Measurements from ENCODE around the gene NBEAL1.
"Not testable (repeated sequence)": the region's sequence is repeated elsewhere in the genome, so short reads cannot be mapped to it uniquely, and the experiment has no call there.

Gene NBEAL1

DNA sequence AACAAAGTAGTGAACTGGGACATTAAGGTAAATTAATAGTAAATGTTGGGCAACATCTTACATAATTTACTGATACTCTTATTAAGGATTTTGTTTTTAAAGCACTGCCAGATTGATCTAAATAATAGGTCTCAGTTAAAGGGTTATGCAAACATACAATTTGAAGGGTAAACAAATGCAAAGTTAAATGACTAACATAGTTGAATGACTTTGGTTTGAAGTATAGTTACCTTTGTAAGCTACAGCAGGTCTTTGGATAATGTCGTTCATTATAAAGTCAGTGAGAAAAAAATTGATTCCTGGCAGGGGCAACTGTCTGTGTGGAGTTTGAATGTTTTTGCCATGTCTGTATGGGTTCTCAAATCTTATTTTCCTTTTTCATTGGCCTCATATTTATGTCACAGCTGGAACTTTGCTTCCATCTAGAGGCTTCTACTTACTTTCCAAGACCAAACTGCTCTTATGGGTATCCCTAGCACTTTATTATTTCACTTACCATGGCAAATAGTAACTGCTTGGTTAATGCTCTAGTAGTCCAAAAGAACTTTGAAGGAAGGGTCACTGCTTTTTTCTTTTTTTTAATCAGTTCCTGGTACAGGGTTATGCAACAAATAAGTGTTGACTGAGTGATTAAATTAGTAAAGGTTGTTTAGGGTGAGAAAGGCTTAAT, 107.8 kb downstream of the NBEAL1 start:
- no peak for DNase-seq

DNA sequence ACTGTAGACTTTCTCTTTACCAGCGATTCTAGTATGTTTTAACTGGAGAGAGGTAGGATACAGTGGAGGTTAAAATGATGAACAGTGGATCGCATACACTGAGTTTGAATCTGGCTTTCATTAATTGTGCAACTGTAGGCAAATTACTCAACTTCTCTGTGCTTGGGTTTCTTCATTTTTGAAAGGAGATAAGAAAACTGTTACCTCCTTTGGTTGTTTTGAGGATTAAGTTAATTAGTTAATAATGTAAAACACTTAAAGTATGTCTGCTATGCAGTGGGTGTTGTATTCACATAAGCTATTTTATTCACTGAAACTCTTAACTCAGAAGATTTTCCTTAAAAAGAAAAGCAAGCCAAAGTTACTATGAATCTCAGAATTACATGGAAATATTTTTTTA, 112.3 kb downstream of the NBEAL1 start:
- no peak for DNase-seq

DNA sequence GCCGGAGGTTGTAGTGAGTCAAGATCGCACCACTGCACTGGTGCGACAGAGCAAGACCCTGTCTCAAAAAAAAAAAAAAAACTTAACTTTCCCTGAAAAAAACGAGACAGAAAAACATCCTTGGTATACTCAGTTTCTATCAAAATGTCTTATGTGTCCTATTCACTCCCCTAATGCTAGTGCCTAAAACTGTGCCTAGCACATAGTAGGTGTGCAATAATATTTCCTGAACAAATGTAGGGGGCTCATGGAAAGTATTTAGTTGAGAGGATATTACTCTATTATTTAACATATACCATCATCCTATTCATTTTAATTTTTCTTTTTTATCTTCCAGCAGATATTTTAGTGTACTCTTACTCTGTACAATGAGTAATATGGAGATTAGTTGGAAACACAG, 120.4 kb downstream of the NBEAL1 start:
- no peak for DNase-seq

DNA sequence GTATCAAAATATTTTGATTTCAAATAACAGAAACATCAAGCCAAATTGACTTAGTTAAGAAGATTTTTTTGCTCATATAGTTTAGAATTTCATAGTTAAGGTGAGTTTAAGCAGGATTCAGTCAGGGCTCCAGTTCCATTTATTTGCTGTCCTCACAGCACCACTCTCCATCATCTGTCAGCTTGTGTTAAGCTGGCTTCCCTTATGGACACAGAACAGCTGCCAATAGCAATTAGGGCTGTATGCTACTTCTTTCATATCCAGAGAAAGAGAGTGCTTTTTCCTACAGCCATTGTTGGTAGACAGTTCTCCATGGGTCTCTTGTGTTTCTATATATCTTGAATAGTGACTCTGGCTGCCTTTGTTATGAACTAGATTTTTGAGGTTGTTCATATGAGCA, 128.7 kb downstream of the NBEAL1 start:
- no peak for DNase-seq

DNA sequence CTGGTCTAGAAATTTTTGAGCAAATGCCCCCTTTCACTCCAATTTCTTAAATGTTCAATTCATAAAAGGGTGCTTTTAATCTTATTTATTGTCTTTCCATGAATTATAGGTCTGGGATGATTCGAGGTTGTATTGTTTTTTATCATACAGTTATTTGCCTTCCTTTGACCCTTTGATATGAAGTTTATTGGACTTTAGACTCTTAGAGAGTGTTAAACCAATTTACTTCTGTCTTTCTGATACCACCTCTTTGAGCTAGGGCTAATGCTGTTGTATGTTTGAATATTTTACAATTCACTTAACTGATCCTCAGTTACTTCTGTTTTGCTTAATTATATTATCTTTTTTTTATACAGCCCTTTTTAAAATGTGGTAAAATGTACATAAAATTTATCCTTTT, 134.5 kb downstream of the NBEAL1 start:
- no peak for DNase-seq

DNA sequence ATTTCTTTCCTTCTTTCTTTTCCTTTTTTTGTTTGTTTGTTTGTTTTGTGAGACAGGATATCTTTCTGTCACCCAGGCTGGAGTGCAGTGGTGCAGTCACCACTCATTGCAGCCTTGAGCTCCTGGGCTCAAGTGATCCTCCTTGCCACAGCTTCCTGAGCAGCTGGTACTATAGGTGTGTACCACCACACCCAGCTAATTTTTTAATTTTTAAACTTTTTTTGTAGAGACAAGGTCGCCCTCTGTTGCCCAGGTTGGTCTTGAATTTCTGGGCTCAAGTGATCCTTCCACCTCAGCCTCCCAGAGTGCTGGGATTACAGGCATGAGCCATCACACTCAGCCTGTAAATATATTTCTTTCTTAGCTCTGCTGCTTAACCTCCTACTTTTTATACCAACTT, 140.7 kb downstream of the NBEAL1 start:
- DNase-seq, result peak; percentile 11

DNA sequence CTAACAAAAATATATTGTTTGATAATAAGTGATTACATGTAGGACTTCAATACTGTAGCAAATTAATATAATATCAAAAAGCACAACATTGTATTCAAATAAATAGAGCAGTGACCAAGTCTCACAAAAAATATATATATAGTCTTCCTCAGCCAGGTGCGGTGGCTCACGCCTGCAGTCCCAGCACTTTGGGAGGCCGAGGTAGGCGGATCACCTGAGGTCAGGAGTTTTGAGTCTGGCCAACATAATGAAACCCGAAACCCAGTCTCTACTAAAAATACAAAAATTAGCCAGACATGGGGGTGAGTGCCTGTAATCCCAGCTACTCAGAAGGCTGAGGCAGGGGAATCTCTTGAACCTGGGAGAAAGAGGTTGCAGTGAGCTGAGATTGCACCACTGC, 148.0 kb downstream of the NBEAL1 start:
- DNase-seq, result not testable (repeated sequence)

DNA sequence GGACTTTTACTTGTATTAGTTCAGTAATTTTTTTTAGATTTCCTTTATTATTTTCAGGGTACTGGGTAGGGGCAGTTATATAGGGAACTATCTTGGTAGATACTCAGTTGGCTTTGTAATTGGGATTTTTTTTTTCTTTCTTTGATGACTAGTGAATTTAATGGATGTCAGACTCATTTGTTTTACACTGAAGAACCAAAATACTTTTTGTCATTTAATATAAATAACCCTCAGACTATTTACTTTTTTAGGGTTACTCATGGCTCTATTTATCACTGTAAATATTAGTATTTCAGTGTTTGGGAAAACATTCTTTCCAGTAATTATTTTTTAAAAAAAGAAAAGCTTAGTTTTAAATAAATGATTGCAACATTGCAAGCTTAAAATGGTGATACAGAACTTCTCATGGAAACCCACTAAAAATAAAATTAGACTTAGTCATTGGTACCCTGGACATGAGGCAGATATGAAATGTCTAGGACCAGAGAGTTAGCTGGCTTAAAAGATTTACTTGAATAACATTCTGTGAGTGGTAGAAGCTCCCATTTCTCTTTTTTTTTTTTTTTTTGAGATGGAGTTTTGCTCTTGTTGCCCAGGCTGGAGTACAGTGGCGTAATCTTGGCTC, 149.7 kb downstream of the NBEAL1 start:
- no peak for DNase-seq

DNA sequence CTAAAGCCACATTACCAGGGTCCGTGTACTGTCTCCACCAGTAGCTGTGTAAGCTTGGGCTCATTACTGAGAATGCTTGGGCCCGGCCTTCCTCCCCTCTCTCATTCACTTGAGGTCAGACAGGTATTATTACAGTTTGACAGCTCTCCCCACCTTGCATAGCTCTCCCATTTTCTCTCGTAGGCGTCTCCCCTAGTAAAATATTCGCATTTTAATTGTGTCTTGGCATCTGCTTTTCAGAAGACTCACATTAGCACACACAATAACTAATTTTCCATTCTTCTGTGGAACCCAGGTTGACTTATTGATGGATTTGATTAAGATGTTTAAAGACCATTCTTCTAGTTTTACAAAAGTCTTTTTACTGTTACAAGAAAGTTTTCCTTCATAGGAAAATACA, 153.1 kb downstream of the NBEAL1 start:
- DNase-seq, result no peak

DNA sequence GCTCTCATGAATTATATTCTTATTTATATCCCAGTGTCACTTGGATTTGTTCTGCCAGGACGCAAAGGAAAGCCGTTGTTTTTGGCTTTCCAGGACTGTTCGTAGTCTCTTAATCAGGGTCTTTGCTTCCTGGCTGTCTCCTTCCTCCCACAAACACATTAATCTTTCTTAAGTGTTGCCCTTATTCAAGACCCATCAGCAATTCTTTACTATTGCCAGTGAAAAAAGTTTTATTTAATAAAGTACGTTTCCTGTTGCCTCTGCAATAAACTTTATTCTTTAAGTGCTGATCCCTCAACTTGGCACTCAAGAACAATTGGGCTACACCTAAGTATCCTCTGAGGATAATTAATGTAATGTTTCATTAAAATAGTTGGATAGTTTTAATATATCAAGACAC, 155.8 kb downstream of the NBEAL1 start:
- DNase-seq, result no peak

DNA sequence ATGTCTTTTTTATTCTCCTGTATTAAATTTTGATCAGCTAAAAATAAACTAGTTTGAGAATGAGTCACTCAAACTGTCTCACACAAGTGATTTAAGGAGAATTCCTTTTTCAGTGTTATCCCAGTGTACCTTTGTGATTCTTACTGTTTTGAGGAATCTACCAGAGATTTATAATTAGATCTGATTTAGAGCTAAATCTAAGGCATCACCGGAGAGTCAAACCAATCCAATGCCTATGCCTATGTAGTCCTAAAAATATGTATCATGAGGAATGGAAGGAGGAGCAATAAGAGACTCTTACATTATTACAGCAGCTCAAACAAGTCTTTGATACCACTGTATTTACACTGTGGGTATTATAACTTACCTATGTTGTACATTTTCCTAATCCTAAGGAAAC, 160.7 kb downstream of the NBEAL1 start:
- DNase-seq, result no peak

DNA sequence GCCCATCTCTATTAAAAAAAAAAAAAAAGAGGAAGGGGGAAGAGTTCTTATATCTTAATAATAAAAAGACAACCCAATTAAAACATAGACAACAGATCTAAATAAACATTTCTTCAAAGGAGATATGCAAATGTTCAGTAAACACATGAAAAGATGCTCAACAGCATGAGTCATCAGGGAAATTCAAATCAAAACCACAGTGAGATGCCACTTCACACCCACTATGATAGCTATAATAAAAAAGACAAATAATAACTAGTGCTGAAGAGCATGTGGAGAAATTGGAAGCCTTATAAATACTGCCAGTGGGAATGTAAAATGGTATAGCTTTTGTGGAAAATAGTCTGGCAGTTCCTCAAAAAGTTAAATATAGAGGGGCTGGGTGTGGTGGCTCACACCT, 162.7 kb downstream of the NBEAL1 start:
- peak; percentile 39 for DNase-seq

DNA sequence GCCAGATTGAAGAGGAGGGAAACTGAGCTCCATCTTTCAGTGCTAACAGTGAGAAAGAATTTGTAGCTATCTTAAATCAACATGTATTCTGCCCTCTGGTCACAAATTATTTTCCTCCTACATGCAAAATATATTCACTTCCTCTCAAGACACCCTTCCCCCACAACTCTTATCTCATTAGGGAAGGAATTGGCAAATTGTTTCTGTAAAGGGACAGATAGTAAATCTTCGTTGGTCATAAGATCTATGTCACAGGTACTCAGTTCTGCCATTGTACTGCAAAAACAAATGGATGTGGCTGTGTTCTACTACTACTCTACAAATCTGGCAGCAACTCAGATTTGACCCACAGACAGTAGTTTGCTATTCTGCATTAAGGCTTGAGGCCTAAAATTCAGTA, 171.2 kb downstream of the NBEAL1 start:
- DNase-seq, result no peak

DNA sequence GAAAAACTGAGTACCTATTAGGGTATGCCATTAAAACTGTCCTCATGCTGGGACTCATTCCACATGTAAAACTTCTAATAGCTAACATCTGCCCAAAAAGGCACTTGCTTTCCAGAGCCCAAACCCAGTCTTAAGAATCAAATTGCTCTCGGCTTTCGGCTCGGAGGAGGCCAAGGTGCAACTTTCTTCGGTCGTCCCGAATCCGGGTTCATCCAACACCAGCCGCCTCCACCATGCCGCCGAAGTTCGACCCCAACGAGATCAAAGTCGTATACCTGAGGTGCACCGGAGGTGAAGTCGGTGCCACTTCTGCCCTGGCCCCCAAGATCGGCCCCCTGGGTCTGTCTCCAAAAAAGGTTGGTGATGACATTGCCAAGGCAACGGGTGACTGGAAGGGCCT, 175.9 kb downstream of the NBEAL1 start:
- DNase-seq, result not testable (repeated sequence)

DNA sequence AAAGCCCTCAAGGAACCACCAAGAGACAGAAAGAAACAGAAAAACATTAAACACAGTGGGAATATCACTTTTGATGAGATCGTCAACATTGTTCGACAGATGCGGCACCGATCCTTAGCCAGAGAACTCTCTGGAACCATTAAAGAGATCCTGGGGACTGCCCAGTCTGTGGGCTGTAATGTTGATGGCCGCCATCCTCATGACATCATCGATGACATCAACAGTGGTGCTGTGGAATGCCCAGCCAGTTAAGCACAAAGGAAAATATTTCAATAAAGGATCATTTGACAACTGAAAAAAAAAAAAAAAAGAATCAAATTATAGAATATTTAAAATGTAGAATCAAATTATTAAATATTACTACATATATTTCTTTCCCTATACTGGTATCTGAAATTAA, 176.4 kb downstream of the NBEAL1 start:
- not testable (repeated sequence) for DNase-seq

DNA sequence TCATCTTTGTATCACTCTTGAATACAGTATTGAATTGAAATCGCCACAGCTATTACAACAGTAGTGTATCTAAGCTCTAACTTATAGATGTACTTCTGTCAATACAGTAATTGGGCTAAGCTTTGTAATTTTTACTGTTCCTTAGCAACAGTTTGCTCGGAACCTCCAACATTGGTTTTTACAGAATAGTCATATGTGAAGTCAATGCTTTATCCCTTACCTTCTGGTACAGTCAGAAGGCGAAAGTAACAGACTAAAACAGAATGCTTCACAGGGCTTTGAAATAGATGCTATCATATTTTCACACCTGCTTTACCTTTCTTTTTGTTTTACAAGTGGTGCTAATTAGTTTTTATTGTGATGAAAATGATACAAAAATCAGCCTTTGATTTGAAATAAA, 177.3 kb downstream of the NBEAL1 start:
- DNase-seq, result no peak

DNA sequence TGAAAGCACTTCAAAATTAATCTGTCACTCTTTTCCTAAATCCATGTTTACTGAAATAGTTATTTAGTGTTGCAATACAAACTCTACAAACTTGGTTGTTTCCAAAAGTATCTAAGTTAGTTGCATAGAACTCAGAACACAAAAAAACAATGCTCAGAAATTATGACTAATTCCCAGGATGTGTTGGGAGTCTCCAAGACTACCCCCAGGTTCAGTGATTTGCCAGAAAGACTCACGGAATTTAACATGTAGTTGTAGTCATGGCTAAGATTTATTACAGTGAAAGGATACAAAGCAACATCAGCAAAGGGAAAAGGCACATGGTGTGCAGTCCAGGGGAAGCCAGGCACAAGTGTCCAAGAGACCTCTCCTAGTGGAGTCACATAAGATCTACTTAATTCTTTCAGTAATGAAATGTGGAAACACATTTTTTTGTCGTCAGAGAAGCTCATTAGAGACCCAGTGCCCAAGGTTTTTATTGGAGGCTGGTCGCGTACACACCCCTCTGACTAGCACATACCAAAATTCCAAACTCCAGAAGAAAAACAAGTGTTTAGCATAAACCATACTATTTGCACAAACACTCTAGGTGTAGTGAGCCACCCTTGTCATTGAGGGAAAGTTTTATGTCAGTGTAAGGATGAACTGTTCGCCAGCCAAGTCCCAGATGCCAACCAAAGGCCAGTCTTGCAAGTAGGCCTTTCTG, 180.8 kb downstream of the NBEAL1 start:
- no peak for DNase-seq

DNA sequence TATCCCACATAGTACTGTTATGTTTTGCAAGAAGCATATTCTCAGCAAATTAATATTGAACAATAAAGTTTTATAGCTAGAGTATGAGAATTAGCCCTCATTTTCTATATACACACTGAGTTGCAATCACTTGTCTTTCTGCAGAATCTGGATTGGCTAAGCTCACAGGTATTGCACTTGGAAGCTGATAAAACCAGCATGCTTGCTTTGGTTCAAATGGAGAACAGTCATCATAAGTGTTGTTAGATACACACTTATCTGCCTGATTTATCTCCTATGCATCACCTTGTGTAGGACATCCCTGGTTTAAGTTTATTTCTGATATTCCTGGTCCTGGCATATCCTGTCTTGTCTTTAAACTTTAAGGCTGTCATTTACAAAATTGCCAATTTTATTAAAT, 186.2 kb downstream of the NBEAL1 start:
- no peak for DNase-seq

DNA sequence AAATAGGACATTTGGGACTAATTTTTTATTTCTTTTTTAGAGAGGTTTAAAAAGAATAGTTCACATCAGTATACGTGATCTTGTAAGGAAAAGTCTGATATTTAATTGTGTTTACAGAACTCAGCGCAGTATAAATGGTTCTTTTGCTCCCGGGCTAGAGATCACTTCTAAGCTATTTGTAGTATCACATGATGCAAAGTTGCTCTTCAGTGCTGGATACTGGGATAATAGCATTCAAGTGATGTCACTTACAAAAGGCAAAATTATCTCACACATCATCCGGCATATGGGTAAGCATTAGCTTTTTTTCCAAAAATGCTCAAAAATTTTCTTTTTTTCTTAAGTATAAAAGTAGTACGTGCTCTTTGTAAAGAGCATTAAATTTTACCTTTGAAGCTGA, 186.8 kb downstream of the NBEAL1 start:
- DNase-seq, result no peak

DNA sequence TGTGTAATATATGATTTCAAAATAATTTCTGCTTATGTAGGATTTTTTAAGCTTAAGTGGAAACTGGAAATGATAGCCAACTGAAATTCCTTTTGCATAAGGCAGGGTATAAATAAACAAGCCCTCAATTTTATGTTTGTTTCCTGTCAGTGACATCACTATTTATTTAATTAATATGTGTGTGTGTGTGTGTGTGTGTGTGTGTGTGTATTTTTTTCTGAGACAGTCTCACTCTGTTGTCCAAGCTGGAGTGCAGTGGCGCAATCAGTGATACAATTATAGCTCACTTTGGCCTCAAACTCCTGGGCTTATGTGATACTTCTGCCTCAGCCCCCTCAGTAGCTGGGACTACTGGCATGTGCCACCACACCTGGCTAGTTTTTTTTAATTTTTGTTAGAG, 194.9 kb downstream of the NBEAL1 start:
- DNase-seq, result no peak

DNA sequence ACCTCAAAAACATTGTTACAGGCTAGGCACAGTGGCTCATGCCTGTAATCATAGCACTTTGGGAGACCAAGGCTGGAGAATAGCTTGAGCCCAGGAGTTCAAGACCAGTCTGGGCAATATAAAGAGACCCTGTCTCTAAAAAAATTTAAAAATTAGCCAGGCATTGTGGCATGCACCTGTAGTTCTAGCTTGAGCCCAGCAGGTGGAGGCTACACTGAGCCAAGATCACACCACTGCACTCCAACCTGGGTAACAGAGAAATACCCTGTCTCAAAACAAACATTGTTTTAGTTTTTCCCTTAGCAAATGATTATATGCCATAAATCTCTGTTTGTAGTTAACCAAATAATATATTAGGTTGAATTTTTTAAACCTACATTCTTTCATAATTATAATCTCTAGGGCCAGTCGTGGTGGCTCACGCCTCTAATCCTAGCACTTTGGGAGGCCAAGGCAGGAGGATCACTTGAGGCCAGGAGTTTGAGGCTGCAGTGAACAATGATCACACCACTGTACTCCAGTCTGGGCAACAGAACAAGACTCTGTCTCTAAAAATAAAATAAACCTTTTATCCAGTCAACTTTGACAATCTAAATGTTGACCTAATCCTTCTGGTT, 210.9 kb downstream of the NBEAL1 start:
- DNase-seq, result peak; percentile 32

DNA sequence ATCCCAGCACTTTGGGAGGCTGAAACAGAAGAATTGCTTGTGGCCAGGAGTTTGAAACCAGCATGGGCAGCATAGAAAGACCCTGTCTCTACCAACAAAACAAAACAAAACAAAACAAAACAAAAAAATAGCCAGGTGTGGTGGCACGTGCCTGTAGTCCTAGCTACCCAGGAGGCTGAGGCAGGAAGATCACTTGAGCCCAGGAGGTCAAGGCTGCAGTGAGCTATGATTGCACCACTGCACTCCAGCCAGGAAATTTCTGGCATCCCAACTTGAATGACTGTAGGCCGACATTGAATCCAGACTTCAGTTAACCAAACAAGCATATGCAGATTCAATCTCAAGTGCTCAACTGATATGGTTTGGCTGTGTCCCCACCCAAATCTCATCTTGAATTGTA, 215.0 kb downstream of the NBEAL1 start:
- not testable (repeated sequence) for DNase-seq

DNA sequence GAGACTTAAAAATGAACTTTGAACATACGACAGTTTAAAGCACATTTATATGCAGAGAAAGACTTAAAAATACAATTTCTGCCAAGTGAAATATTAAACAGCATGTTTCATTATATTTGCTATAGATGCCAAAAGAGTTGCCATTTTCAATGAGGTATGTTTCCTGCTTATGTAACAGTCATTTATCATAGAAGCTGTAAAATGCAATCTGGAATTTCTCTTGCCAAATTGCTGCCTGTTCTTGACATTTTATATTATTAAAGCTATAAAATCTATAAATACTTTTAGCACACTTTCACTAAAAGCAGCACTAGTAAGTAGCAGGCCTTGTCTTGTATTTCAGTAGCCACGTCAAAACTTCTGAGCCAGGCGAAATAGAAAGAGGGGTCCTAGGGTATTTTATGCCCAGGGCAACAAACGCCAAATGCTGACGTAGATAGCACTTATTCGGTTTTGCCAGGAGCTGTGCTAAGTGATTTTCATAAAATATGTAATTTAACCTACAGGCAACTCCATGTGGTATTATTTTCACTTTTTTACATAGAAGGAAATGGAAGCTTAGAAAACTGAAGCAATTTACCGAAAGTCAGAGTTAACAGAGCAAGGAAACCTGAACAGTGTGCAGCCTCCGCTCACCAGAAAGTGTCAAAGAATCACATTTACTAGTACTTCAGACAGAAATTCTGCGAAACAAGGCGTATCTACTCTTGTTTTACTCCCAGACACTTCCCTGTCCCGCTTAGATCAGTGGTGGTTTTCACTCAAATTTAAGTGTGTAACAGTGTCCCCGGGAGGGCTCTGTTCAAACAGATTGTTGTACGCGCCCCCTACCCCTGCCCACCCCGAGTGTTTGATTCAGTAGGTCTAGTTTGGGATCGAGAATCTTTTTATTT, 222.9 kb downstream of the NBEAL1 start:
- DNase-seq, result no peak
